WTC11 (cell line): ENCODE data around the gene TXNIP. TPM values are rescaled to one million over a fixed set of nuclear protein-coding genes. Genes with fewer than 3 reads are reported as not detected.

Experiments
- ATAC-seq: fragments of 200-7000 bp; cut with Tn5 transposase; 2 replicates; pipeline ENCODE4 v1.10.0; 2021; ENCODE audit warnings: mild to moderate bottlenecking, moderate library complexity
- CTCF ChIA-PET: fragments of 300-600 bp; sonication (Branson Sonifier 250); formaldehyde crosslinking; loops from one replicate; lab custom pipeline; 2021; ENCODE audit warnings: antibody characterized with exemption; lab: Charles Lee
- POLR2A ChIA-PET: fragments of 350-600 bp; sonication (Branson Sonifier 250); formaldehyde crosslinking; loops from one replicate; lab custom pipeline; 2021; ENCODE audit warnings: antibody characterized with exemption; lab: Charles Lee
- DNase-seq: peaks from one replicate; pipeline ENCODE4 v3.0.0; 2021; ENCODE audit warnings: low spot score
- H3K27ac Mint-ChIP-seq: 2 replicates; pipeline ENCODE4 v1.8.0; 2021; ENCODE audit warnings: mixed read lengths
- H3K27me3 Mint-ChIP-seq: 2 replicates; pipeline ENCODE4 v1.8.0; 2021; ENCODE audit warnings: low read depth, mild to moderate bottlenecking, moderate library complexity, mixed read lengths
- H3K36me3 Mint-ChIP-seq: 2 replicates; pipeline ENCODE4 v1.8.0; 2021; ENCODE audit warnings: mixed read lengths
- H3K4me1 Mint-ChIP-seq: 2 replicates; pipeline ENCODE4 v1.8.0; 2022; ENCODE audit warnings: mixed read lengths
- H3K4me3 Mint-ChIP-seq: 2 replicates; pipeline ENCODE4 v1.8.0; 2021; ENCODE audit warnings: mild to moderate bottlenecking, moderate library complexity, mixed read lengths
- H3K9me3 Mint-ChIP-seq: 2 replicates; pipeline ENCODE4 v1.8.0; 2021; ENCODE audit warnings: mixed read lengths
- CBFB ChIP-seq: sonication (generic); formaldehyde crosslinking; IDR thresholded peaks from 2 replicates; pipeline ENCODE4 v1.8.1; 2022; ENCODE audit warnings: mild to moderate bottlenecking, low read depth, missing genetic modification reagents
- CTCF ChIP-seq: fragments of 200-600 bp; IDR thresholded peaks from 2 replicates; pipeline ENCODE4 v1.8.0; 2022; ENCODE audit warnings: antibody characterized with exemption
- ELF4 ChIP-seq: sonication (generic); formaldehyde crosslinking; IDR thresholded peaks from 2 replicates; pipeline ENCODE4 v1.8.1; 2022; ENCODE audit warnings: low read depth, mild to moderate bottlenecking, moderate library complexity, missing genetic modification reagents
- EMX1 ChIP-seq: fragments of 250-450 bp; sonication (Bioruptor Pico); IDR thresholded peaks from 2 replicates; pipeline ENCODE4 v1.8.0; 2021; ENCODE audit warnings: mild to moderate bottlenecking
- ESRRA ChIP-seq: sonication (generic); formaldehyde crosslinking; IDR thresholded peaks from 2 replicates; pipeline ENCODE4 v1.8.1; 2022; ENCODE audit warnings: mild to moderate bottlenecking, missing genetic modification reagents, borderline replicate concordance
- FOXK1 ChIP-seq: sonication (generic); formaldehyde crosslinking; IDR thresholded peaks from 2 replicates; pipeline ENCODE4 v1.8.0; 2022; ENCODE audit warnings: mild to moderate bottlenecking, moderate library complexity, missing genetic modification reagents
- FOXP1 ChIP-seq: sonication (generic); formaldehyde crosslinking; IDR thresholded peaks from 2 replicates; pipeline ENCODE4 v1.8.0; 2022; ENCODE audit warnings: missing genetic modification reagents, mild to moderate bottlenecking, moderate library complexity, borderline replicate concordance
- IRF1 ChIP-seq: sonication (generic); formaldehyde crosslinking; IDR thresholded peaks from 2 replicates; pipeline ENCODE4 v1.8.0; 2023; ENCODE audit warnings: missing genetic modification reagents
- IRF2 ChIP-seq: sonication (generic); formaldehyde crosslinking; IDR thresholded peaks from 2 replicates; pipeline ENCODE4 v1.8.0; 2022; ENCODE audit warnings: low read depth, missing genetic modification reagents, borderline replicate concordance
- NFE2L1 ChIP-seq: sonication (generic); formaldehyde crosslinking; IDR thresholded peaks from 2 replicates; pipeline ENCODE4 v1.8.1; 2023; ENCODE audit warnings: missing genetic modification reagents
- PRDM15 ChIP-seq: sonication (generic); formaldehyde crosslinking; IDR thresholded peaks from 2 replicates; pipeline ENCODE4 v1.8.0; 2022; ENCODE audit warnings: missing genetic modification reagents
- SMAD4 ChIP-seq: sonication (generic); formaldehyde crosslinking; IDR thresholded peaks from 2 replicates; pipeline ENCODE4 v1.8.0; 2022; ENCODE audit warnings: mild to moderate bottlenecking, missing genetic modification reagents
- TP53 ChIP-seq: sonication (generic); formaldehyde crosslinking; IDR thresholded peaks from 2 replicates; pipeline ENCODE4 v1.8.1; 2023; ENCODE audit warnings: mild to moderate bottlenecking, missing genetic modification reagents
- ZNF263 ChIP-seq: sonication (generic); formaldehyde crosslinking; IDR thresholded peaks from 2 replicates; pipeline ENCODE4 v1.8.1; 2022; ENCODE audit warnings: low read depth, mild to moderate bottlenecking, moderate library complexity, missing genetic modification reagents
- ZNF317 ChIP-seq: sonication (generic); formaldehyde crosslinking; IDR thresholded peaks from 2 replicates; pipeline ENCODE4 v1.8.1; 2023; ENCODE audit warnings: low read depth, mild to moderate bottlenecking, moderate library complexity, missing genetic modification reagents, borderline replicate concordance
- total RNA-seq: library from RNA; stranded (reverse); gene quantifications from 3 replicates; pipeline ENCODE4 v1.2.3, GENCODE V29; 2021
- TF ChIP-seq, protein P1 (sequence below): fragments of 250-450 bp; sonication (Bioruptor Pico); IDR thresholded peaks from 2 replicates; pipeline ENCODE4 v1.8.0; 2021; ENCODE audit warnings: mild to moderate bottlenecking
- TF ChIP-seq, protein P2 (sequence below): sonication (generic); formaldehyde crosslinking; conservative IDR thresholded peaks from 2 replicates; pipeline ENCODE4 v1.8.1; 2022; ENCODE audit warnings: mild to moderate bottlenecking, missing genetic modification reagents
- TF ChIP-seq, protein P3 (sequence below): fragments of 250-450 bp; sonication (Bioruptor Pico); IDR thresholded peaks from 2 replicates; pipeline ENCODE4 v1.9.0; 2021; ENCODE audit warnings: mild to moderate bottlenecking
- TF ChIP-seq, protein P4 (sequence below): fragments of 250-450 bp; sonication (Bioruptor Pico); IDR thresholded peaks from 2 replicates; pipeline ENCODE4 v2.1.2; 2022; ENCODE audit warnings: mild to moderate bottlenecking, moderate library complexity
- TF ChIP-seq, protein P5 (sequence below): sonication (generic); formaldehyde crosslinking; IDR thresholded peaks from 2 replicates; pipeline ENCODE4 v1.8.0; 2022; ENCODE audit warnings: mild to moderate bottlenecking, missing genetic modification reagents

The TXNIP gene
- total RNA-seq, 1 experiment from 2014 or later: 56.7 TPM

- TF ChIP-seq CBFB (CRISPR knock-in tag): no peak
- TF ChIP-seq, protein P1, sequence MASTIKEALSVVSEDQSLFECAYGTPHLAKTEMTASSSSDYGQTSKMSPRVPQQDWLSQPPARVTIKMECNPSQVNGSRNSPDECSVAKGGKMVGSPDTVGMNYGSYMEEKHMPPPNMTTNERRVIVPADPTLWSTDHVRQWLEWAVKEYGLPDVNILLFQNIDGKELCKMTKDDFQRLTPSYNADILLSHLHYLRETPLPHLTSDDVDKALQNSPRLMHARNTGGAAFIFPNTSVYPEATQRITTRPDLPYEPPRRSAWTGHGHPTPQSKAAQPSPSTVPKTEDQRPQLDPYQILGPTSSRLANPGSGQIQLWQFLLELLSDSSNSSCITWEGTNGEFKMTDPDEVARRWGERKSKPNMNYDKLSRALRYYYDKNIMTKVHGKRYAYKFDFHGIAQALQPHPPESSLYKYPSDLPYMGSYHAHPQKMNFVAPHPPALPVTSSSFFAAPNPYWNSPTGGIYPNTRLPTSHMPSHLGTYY (CRISPR knock-in tag): no peak
- no peak for TF ChIP-seq CTCF
- TF ChIP-seq SMAD4 (CRISPR knock-in tag): no peak
- TF ChIP-seq EMX1 (CRISPR knock-in tag): no peak
- TF ChIP-seq IRF1: no peak
- TF ChIP-seq ZNF263 (CRISPR knock-in tag): no peak
- TF ChIP-seq ESRRA (CRISPR knock-in tag): no peak
- no peak for TF ChIP-seq FOXK1 (CRISPR knock-in tag)
- TF ChIP-seq ZNF317 (CRISPR knock-in tag): no peak
- CTCF ChIA-PET: interaction anchor here (1.2 to 2.0 kb wide), 4 partner anchors 10 to 177 kb away, joined by 4 to 8 read pairs (median 7); partner anchors contain the start of gene NUDT17
- peaks cover 51% of the 10 kb centered on the region for H3K27me3 Mint-ChIP-seq
Measured at GRCh38 chr1:146022403-146023127, 26.2 kb upstream of the TXNIP start.

DNA sequence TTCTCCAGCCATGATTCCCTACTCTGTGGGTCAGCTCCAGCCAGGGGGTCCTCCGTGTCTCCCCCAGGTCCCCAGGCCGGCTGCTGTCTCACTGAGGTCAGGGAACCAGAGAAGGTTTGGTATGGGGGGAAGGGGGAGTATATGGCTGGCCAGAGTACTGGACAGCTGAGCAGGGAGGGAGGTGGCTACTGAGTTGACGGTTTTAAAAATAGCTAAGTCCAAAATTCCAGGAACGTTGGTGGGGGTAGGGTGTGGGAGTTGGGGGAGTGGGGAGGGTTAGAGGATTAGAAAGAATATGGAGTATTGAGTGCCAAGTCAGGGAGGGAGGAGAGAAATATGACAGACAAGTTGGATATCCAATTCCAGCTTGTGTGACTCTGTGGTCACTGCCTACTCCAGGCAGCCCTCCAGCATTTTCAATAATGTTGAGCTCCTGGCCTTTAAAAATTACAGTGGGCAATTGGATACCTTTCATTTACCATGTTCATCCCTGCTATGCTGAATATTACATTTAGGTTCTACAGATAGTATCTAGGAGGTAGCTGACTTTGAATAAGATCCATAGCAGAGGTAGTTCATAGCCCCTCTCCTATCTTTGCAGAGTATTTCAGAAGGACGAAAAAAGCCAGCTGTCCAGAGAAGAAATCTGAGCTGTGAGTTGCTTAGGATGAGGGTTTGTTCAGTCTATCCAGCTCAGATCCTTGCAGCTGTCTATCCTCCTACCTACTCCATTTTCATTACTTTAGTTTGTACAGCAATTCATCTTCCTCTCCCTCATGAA, 25.4 kb upstream of the TXNIP start, which contains the start of gene HJV:
Gene HJV (minus strand): TSS at position 114 of the 781 bp plus-strand sequence. CDS start 1,504 bp downstream, outside the sequence.
- POLR2A ChIA-PET: no interaction called here
- no peak for TF ChIP-seq ELF4 (CRISPR knock-in tag)
- TF ChIP-seq, protein P1 (CRISPR knock-in tag): no peak
- TF ChIP-seq, protein P2, sequence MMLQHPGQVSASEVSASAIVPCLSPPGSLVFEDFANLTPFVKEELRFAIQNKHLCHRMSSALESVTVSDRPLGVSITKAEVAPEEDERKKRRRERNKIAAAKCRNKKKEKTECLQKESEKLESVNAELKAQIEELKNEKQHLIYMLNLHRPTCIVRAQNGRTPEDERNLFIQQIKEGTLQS (CRISPR knock-in tag): no peak
- TF ChIP-seq TP53 (CRISPR knock-in tag): no peak
- no peak for TF ChIP-seq NFE2L1 (CRISPR knock-in tag)
- TF ChIP-seq FOXP1 (CRISPR knock-in tag): no peak
- TF ChIP-seq, protein P3, sequence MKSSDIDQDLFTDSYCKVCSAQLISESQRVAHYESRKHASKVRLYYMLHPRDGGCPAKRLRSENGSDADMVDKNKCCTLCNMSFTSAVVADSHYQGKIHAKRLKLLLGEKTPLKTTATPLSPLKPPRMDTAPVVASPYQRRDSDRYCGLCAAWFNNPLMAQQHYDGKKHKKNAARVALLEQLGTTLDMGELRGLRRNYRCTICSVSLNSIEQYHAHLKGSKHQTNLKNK (CRISPR knock-in tag): no peak
- TF ChIP-seq PRDM15 (CRISPR knock-in tag): no peak
- TF ChIP-seq IRF2 (CRISPR knock-in tag): no peak
- TF ChIP-seq, protein P4, sequence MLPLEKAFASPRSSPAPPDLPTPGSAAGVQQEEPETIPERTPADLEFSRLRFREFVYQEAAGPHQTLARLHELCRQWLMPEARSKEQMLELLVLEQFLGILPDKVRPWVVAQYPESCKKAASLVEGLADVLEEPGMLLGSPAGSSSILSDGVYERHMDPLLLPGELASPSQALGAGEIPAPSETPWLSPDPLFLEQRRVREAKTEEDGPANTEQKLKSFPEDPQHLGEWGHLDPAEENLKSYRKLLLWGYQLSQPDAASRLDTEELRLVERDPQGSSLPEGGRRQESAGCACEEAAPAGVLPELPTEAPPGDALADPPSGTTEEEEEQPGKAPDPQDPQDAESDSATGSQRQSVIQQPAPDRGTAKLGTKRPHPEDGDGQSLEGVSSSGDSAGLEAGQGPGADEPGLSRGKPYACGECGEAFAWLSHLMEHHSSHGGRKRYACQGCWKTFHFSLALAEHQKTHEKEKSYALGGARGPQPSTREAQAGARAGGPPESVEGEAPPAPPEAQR (CRISPR knock-in tag): no peak
- TF ChIP-seq, protein P5, sequence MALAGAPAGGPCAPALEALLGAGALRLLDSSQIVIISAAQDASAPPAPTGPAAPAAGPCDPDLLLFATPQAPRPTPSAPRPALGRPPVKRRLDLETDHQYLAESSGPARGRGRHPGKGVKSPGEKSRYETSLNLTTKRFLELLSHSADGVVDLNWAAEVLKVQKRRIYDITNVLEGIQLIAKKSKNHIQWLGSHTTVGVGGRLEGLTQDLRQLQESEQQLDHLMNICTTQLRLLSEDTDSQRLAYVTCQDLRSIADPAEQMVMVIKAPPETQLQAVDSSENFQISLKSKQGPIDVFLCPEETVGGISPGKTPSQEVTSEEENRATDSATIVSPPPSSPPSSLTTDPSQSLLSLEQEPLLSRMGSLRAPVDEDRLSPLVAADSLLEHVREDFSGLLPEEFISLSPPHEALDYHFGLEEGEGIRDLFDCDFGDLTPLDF (CRISPR knock-in tag): no peak

More at GRCh38 chr1:146022403-146023127, 26.2 kb upstream of the TXNIP start:
- POLR2A ChIA-PET: no interaction called here
- ATAC-seq: no peak
- no peak overlapping the region for H3K27ac Mint-ChIP-seq
- H3K4me3 Mint-ChIP-seq: no peak overlapping the region
- no peaks in the 10 kb centered on the region for H3K36me3 Mint-ChIP-seq
- no peak for DNase-seq
- H3K4me1 Mint-ChIP-seq: peaks cover 15% of the 10 kb centered on the region
- H3K9me3 Mint-ChIP-seq: no peaks in the 10 kb centered on the region

More for the DNA sequence above, 25.4 kb upstream of the TXNIP start, which contains the start of gene HJV:
- no peak for ATAC-seq
- Mint-ChIP-seq H3K4me3 (no peak within 1 kb of the TSS), H3K9me3 (no peaks in the 10 kb centered on the region), H3K4me1 (peaks cover 15% of the 10 kb centered on the region), H3K36me3 (no peaks in the 10 kb centered on the region), H3K27ac (no peak within 1 kb of the TSS), H3K27me3 (peaks cover 58% of the 10 kb centered on the region)
- CTCF ChIA-PET: interaction anchor here (1.2 to 6.5 kb wide), 5 partner anchors 11 to 176 kb away, joined by 4 to 34 read pairs (median 8); partner anchors contain the start of gene NUDT17
- no peak for DNase-seq
